Right forelimb (tissue), 1 donor: ENCODE results near the gene CLASRP.
A peak's percentile ranks its signal among the peaks of the same experiment; 100 is the strongest.

Experiments used
- DNase-seq: peaks from one replicate; pipeline ENCODE4 v3.0.0-alpha.2; 2018

The CLASRP gene

DNA sequence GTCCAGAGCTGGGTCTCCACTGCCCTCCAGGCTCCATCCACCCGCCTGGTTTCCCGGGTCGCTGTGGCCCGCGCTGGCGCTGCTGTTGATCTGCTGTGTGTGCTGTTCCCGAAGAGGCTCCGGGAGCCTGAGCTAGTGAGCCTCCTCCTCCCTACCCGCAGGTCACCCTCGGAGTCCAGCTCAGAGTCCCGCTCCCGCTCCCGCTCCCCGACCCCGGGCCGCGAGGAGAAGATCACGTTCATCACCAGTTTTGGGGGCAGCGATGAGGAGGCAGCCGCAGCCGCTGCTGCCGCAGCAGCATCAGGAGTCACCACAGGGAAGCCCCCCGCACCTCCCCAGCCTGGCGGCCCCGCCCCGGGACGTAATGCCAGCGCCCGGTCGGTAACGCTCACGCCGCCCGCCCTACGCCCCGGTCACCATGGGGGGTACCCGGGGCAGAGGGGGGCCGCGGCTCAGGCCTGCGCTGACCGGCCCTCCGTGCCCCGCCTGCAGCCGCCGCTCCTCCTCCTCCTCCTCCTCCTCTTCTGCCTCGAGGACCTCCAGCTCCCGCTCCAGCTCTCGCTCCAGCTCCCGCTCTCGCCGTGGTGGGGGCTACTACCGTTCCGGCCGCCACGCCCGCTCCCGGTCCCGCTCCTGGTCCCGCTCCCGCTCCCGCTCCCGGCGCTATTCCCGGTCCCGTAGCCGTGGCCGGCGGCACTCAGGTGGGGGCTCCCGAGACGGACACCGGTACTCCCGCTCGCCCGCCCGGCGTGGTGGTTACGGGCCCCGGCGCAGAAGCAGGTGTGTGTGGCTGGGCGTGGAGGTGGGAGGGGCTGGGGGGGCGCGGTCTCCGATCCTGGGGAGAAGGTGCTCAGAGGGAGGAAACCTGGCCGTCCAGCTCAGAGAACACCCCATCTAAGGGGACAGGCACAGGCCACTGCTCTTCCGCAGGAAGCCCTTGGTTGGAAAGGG is 25.3 kb downstream of the CLASRP start:
- DNase-seq: no peak

DNA sequence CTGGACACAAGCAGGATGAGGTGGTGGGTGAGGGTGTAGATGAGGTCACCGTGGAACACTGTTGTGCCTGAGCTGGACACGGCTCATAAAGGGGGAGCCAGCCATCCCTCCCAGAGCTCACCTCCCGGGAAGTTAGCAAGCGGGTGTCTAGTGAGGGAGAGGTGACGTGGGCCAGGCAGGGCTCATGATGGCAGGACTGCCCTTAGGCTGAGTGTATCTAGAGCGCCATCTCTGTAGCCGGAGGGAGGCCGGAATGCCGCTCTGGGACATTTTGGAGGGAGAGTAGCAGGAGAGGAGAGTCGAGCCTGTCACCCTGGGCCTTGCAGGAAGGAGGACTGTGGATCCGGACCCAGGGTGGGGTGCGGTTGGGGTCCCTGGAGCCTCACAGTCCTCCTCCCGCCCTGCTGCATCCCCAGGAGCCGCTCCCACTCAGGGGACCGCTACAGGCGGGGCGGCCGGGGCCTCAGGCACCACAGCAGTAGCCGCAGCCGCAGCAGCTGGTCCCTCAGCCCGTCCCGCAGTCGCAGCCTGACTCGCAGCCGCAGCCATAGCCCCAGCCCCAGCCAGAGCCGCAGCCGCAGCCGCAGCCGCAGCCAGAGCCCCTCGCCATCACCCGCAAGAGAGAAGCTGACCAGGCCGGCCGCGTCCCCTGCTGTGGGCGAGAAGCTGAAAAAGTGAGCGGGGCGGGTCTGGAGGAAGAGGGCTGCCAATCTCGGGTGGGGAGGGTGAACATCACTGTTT is 28.2 kb downstream of the CLASRP start:
- DNase-seq: no peak

DNA sequence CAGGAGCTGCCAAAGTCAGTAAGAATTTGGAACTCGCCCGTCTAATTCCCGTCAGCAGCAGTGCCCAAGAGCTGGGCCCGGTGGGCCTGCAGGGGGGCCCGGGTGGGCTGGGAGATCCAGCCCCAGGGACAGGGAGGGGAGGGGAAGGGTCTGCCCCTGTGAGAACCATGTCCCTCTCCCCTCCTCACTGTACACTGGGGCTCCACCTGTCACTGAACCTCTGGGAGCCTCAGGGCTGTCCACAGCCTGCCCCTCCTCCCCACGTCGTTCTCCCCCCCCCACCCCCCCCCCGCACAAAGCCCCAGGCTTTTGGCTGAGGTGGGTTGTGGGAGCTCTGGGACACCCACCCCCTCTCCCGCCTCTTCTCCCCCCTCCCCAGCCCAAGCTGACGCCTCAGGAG is 29.2 kb downstream of the CLASRP start:
- no peak for DNase-seq

DNA sequence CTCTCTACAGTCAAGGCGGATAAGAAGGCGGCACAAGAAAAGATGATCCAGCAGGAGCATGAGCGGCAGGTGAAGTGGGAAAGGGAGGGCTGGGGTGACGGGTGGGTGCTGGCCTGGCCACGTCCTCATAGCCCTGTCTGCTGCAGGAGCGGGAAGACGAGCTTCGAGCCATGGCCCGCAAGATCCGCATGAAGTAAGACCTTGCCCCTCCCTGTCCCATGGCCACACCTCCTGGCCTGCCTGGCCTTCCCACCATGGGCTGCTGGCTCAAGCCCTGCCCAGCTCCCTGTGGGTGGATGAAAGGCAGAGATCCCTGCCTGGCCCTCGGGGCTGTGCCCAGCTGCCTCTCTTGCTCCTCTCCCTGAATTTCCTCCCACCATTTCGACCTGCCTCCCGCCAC is 30.2 kb downstream of the CLASRP start:
- no peak for DNase-seq

DNA sequence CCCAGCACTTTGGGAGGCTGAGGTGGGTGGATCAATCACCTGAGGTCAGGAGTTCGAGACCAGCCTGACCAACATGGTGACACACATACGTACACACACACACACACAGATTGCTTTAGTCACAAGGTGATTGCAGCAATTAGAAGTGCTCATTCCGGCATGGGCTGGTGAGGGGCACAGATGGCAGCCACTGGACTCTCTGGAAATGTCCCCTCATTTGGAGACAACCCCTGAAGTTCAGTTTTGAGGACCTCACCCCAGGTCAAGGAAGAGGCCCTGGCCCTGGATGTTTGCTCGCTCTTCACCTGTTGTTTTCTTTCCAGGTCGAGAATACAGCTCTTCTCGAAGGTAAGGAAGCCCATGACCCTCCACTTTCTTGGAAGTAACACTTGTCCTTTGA is 31.4 kb downstream of the CLASRP start:
- DNase-seq: no peak

DNA sequence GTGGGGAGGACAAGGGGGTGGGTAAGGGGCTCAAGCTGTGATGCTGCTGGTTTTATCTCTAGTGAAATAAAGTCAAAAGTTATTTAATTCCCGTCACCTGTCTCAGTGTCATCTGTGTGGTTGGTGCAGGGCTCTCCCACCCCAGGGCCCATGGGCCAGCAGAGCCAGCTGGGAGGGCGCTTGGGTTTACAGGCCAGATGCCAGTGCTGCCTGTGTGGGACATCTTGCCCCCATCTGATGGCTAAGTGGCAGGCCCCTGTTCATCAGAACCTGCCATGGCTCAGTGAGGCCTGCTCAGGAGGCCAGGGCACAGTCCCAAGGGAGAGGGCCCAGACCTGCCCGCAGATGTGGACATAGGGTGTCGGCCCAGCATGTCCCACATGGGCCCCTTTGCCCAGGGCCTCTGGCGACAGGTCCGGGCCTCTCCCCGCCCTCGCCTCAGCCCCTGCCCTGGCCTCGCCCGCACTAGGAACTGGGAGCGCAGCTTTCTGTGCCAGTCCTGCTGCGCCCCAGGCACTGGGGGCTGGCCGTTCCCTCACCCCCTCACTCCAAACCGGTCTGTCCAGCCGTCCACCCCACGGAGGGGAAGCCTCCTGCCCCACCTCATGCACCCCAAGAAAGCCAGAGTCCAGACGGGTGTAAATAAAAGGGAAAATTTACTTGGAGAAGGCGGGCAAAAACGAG is 32.2 kb downstream of the CLASRP start:
- no peak for DNase-seq

DNA sequence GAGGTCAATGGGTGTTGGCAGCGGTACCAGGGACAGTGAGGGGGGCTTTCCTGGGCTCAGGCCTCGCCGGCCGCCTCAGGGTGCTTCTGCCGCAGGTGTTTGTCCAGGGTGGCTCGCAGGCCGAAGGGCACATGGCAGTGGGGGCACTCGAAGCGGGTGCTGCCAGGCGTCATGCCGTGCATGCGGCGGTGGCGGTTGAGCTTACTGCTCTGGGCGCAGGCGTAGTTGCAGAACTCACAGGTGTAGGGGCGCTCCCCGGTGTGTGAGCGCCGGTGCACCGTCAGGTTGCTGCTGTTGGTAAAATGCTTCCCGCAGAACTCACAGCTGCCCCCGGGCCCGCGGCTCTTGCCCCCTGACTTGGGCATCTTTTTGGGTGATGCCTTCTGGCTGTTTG is 32.7 kb downstream of the CLASRP start:
- DNase-seq: no peak

DNA sequence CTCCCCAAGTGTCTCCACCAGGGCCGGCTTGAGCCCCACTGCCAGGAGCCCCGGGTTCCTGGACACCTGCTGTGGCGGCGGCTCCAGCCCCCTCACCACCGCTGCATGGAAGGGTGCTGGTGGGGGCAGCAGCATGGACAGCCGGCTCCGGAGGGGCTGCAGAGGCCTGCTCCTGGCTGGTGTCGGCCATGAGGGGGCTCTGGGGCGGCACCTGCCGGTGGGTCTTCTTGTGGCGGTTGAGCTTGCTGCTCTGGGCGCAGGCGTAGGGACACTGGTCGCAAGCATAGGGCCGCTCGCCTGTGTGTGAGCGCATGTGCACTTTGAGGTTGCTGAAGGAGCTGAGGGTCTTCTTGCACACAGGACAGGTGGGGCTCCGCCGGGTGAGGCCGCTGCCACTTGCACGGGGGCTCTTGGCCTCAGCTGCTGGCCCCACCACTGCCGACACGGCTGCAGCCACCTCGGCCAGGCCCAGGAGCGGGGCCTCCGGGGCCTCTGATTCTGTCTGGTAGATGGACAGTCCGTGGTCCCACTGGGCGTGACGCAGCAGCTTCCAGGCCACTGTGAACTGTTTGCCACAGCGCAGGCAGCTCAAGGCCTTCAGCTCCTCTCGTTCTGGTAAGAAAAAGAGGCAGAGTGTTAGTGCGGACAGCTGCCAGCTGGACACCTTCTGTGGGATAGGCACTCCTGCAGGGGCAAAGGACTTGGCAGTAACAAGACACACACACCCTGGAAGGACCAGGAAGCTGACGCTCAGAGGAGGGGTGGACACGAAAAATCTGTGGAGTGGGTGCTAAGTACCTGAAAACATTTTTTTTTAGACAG is 33.3 kb downstream of the CLASRP start:
- no peak for DNase-seq

DNA sequence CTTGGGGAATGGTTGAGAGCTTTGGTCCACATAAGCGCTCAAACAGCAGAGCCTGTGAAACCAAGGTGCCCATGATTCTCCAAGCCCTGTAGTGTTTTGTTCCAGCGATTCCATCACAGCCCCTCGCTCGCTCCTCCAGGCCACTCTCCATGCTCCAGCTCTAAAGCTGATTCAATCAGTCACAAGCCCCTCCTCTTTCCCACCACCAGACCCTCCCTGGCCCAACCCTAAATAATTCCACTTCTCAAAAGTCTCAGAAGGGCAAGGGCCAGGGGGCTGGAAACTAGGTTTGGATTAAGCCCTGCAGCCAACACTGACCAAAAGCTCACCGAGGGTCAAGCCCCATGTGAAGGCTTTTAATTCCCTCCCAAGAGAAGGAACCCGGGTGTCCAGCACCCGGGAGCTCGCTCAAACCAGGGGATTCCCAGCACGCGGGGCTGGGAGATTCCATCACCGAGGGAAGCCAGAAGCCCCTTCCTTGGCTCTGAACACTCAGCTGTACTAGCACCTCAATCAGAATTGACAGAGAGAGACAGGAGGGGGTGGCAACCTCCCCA is 36.0 kb downstream of the CLASRP start:
- no peak for DNase-seq

DNA sequence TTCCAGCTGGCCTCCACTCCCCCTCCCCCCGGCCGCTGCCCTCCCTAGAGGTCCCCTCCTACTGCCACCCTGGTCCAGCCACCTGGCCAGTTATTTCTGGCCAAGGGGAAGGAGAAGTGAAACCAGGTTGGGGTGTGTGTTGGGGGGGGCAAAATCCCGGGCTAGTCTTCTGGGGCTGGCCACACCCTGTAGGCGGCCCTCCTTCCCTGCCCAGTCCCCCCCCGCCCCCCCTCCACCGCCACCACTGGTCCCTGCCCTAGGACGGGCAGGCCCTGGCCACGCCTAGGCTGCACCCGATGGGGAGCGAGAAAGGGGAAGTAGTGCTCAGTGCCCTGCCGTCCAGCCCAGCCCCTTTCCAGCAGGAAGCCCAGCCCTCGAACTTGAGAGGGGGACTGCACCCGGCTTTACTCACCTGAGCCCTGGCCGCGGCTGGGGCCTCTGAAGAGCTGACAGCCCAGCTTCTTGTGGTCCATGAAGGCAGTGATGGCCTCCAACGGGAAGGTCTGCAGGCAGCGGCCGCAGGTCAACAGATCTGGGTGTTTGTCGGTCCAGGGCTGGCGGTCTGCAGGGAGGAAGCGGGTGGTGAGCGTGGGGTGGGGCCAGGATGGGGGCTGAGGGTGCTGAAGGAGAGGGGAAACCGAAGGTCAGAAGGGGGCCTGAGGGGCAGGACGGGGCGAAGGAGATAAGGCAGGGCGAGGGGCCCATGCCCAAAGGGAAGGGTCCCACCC is 36.6 kb downstream of the CLASRP start:
- peak; percentile 65 for DNase-seq

DNA sequence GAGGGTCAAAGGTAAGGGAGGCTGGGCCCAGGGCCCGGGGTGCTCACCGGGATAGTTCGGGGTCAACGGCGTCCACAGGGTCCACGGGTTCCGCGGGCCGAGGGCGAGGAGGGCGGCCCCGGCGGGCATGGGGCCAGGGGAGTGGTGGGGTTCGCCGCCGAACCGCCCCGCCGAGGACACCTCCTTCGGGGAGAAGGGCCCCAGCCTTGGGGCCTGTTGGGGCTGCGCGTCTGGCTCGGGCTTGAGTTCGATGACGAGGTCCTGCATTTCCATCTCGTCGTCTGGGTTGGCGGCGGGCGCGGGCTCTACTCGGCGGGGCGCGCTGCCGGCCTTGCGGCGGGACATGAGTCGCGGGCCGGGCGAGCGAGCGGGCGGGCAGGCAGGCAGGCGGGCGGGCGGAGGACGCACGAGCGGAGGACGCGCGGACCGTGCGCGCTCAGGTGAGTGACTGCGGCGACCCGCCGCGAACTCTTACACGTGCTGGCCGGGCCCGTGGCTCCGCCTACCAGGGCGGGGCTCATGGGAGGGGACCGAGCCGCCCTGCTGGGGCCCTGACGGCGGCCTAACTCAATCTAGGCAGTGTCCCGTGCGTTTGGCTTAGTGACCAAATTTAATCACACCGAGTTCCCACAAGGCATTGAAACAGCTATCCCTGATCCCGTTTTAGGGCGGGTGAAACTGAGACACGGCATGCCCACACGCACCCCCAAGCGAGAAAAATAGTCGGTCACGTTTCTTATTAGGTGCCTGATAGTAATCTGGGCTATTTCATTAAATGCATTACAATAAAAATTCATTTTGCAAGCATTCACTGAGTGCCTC is 37.4 kb downstream of the CLASRP start, which contains the start of gene ZNF296:
TSS of gene ZNF296 (minus strand) at position 450 of the 822 bp plus-strand sequence. CDS start at position 345, 105 bp downstream.
- DNase-seq: peak; percentile 70

DNA sequence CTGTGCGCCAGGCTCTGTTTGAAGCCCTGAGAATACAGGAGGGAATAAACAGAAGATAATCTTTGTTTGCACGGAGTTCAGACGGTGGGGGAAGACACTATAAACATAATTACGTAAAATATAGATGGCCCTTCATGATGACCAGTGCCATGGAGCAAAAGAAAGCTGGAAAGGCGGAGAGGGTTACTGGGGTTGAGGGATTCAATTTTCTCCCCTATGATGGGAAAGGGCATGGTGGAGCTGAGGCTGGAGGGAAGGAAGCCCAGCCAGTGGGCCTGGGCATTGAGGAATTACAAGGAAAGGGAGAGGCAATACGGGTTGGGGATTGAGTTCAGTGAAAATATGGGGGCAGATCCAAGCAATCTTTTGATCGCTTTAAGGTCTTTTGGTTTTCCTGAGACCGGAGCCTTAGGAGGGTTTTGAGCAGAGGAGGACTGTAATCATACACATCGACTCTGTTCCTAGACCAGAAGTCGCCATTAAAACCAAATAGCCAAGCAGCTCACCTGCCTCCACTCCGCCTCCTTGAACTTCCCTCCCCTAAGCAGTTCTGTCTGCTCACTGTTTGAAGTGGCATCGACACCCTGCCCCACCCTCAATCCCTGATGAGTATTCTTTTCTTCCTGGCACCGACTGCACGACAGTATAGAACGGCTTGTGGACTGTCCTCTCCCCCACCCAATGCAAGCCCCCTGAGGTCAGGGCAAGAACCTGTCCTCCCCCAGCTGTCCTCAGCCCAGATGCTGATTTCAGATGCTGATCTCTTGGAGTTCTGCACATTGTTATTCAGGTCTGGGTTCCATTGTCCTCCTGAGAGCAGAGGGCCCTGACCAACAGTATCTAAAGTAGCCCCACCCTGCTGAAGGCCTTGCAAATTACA is 38.2 kb downstream of the CLASRP start:
- no peak for DNase-seq

DNA sequence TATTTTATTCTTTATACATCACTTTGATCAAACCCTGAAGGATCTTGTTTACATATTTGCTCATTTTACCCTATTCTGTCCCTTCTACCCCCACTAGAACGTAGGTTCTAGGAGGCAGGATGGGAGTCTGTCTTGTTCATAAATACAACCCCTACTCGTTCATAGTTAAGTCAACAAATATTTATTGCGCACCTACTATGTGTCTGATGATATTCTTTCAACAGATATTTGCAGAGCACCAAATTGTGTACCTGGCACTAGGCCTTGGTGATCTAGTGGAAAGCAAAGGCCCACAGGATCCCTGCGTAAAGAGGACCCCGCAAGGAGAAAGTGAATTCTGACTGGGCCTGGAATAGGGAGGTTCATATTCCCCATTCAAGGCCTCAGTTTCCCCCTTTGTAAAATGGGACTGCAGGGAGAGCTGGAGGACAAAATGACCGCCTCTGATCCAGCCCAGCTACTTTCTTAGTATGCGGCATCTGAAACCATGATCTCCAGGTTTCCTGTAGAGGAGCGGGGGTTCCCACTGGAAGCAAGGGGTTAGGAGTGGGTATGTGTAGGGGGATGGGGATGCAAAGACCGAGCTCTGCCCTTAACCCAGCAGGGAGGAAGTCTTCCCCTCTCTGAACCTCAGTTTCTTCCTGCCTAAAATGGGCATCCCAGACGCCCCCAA is 39.7 kb downstream of the CLASRP start:
- no peak for DNase-seq

DNA sequence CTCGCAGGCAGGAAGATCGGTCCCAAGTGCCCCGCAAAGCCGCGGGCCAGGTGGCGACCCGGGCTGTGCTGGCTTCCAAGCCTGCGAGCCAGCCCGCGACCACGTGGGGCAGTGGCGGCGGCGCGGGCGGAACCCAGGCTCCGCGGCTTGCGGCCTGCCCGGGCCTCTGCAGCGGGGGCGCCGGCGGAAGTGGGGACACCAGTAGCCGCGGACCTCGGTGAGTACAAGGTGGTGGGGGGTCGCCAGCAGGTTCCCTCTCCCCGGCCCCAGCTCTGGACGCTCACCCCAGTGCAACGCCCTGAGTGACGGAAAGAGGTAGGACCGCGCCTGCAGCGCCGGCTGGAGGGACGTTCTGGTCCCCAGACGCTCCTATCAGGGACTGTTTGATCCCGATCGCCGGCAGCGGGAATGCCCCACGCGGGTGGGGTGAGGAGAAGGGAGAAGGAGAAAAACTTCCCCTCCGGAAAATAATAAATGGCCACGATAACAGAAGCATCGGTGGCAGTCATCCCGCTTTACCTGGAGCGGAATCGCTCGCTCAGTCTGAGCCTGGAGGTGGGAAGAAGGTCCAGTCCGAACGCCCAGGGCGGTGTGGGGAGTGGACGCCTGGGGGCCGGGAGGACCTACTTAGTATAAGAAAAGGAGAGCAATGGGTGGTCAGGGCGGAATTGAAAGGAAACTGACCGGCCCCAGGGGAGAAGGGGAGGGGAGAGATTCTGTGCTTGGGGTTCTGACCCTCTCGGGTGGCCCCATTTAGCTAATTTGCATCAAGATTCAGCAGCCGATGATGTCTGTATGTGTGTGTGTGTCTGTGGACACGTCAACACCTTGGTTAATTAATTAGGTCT is 40.4 kb downstream of the CLASRP start, which contains the start of gene GEMIN7:
TSS of gene GEMIN7 (plus strand) at position 198 of the 848 bp plus-strand sequence. CDS start 10,855 bp downstream, outside the sequence.
- DNase-seq: peak; percentile 88

DNA sequence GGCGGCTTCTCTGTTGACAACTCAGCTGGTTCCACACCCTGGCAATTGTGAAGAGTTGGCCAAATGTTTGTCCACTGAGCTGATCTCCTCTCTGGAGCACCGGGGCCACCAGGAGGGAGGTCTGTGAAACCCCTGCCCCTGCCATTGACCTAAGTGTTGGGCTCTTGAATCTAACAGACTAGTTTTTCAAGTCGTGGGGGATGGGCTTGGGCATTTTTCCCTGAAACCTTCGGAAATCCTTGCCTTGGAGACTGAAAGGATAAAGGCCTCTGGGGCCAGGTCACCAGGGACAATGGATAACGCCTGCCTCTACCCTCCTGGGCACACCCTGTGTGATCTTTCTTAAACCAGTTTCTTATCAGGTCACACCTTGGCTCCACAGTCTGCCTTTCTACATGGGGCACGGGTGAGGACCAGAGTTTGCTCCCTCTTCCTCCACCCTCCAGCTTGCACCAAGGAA is 41.1 kb downstream of the CLASRP start:
- DNase-seq: no peak

DNA sequence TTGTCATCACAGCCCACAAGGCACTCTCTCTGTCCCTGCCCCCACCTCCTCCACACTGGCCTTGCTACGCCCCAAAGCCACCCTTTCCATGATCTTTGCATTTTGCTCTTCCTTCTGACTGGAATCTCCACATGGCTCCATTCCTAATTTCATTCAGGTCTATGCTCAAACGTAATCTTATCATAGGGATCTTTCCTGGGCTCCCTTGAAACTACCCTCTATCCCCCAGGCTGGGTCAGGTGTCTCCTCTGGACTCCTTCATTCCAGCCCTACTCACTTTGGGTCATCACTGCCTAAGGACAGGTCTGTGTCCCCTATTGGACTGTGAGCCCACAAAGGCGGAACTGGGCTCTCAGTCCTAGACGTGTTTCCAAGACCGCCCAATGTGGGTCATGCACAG is 43.3 kb downstream of the CLASRP start:
- no peak for DNase-seq

DNA sequence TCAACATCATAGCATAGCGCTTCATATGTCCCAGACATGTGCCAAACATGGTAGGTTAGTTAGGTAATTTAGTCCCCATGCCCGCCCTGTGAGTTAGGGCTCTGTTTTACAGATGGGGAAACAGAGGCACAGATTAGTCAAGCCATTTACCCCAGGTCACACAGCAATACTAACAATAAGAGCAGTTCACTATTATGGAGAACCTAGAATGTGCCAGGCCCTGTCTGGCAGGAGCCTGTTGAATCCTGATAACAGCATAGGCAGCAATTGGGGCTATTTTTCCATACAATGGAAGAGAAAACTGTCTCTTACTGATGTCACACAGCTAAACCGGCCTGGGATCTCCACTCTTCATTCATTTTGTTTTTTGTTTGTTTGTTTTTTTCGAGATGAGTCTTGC is 47.6 kb downstream of the CLASRP start:
- DNase-seq: no peak

DNA sequence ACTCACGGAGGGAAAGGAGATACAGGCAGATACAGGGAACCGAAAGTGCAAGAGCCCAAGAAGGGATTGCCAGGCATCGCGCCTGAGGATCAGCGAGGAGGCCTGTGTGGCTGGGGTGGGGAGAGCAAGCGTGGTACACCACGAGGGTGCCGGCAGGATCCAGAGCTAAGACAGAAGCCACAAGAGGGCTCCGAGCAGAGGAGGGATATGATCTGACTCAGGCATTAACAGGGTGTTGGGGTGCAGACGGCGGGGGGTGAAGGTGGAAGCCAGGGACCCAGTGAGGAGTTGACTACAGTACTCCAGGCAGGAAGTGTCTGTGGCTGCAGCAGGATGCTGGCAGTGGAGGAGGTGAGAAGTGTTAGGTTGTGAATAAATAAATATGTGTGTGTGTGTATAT is 48.7 kb downstream of the CLASRP start:
- DNase-seq: no peak
